ENCODE measurements around the gene VAV2. TPM values are rescaled to one million over a fixed set of nuclear protein-coding genes. Genes with fewer than 3 reads are reported as not detected.

Gene VAV2
- total RNA-seq, 2 experiments from 2014 or later = 4.2 TPM

DNA sequence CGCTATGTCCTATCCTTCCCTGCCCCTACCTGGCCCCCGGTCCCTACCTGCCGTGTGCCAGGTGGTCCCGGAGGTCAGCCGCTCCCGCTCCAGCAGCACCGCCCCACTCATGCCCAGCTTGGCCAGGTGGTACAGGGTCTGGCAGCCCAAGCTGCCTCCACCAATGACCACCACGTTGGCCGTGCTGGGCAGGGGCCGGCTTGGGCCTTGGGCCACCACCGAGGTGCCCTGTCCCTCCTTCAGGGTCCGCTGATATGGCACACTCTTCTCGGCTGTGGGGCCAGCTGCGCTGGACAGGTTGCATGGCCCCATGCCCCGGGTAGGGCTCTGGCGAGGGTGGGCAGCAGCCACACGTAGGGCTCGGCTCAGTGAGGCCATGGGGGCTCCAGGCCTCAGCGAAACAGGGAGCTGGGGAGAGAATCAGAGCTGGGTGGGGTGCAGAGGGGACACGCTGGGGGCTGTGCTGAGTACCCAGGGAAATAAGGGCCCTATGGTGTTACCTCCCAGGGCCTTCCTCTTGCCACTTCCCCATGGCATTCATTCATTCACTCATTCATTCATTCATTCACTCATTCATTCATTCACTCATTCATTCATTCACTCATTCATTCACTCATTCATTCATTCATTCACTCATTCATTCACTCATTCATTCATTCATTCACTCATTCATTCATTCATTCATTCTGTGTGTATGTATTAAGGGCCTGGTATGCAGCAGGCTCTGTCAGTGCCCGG, 258.2 kb downstream of the VAV2 start:
- no peak for DNase-seq
- no peaks in the 10 kb centered on the region for H3K9me3 Mint-ChIP-seq
- no peak overlapping the region for H3K4me3 Mint-ChIP-seq
- H3K27me3 Mint-ChIP-seq = no peaks in the 10 kb centered on the region
- H3K4me1 Mint-ChIP-seq = peaks cover 3% of the 10 kb centered on the region
- H3K27ac Mint-ChIP-seq = no peak overlapping the region
- no peaks in the 10 kb centered on the region for H3K36me3 Mint-ChIP-seq

DNA sequence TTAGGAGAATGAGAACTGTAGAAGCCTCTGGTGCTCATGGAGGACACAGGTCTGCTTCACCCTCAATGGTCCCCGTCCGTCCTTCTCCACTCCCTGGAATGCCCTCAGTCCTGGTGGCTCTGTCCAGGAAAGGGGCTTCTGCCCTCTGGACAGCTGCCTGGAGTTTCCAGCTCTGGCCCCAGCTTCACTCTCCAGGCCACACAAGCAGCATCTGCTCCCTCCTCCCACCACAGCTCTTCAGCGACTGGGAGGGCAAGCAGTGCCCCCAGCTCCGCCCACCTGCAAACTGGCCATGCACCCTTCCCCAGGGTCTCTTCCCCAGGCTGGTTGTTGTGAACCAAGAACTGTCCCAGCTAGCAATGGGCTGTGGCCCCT, 258.7 kb downstream of the VAV2 start:
- H3K27me3 Mint-ChIP-seq = no peaks in the 10 kb centered on the region
- no peak overlapping the region for H3K4me3 Mint-ChIP-seq
- H3K9me3 Mint-ChIP-seq = no peaks in the 10 kb centered on the region
- no peaks in the 10 kb centered on the region for H3K36me3 Mint-ChIP-seq
- peaks cover 1% of the 10 kb centered on the region for H3K4me1 Mint-ChIP-seq
- DNase-seq = no peak
- H3K27ac Mint-ChIP-seq = no peak overlapping the region

DNA sequence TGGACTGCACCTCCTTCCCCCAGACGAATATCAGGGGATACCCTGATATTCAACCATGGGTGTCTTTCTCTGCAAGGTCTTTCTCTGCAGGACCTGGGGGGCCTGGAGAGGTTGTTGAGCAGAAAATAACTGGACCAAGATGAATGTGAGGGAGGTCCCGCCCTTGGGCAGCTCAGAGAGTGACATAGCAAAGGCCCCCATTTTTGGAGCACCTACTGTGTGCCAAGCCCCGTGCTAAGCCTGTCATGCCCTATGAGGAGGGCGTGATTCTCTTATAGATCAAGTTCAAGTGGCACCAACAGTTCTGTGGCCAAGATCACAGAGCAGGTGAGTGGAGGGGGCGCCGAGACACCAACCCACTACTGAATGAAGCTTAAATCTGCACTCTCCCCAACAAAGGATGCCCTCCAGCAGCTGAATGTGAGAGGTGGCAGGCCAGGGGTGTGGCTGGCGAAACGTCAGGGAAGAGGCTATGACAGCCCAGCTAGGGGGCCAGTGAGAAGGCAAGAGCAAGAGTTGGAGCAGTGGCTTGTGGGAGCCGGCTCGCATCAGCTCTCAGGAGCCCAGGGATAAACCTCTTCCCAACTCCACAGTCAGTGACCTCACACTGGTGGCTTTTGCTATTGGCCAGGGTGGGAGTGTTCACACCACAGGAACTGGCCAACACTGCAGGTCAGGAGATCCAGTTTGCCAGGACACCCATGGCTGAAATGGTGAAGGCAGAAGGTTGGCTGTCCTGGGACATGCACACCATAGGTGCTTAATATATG, 259.3 kb downstream of the VAV2 start:
- Mint-ChIP-seq H3K27ac (no peak overlapping the region), H3K4me3 (no peak overlapping the region), H3K27me3 (no peaks in the 10 kb centered on the region), H3K36me3 (no peaks in the 10 kb centered on the region), H3K4me1 (no peaks in the 10 kb centered on the region), H3K9me3 (no peaks in the 10 kb centered on the region)
- DNase-seq = no peak

- no peak for DNase-seq
- H3K27ac Mint-ChIP-seq = no peak overlapping the region
- no peaks in the 10 kb centered on the region for H3K27me3 Mint-ChIP-seq
- H3K4me1 Mint-ChIP-seq = no peaks in the 10 kb centered on the region
- H3K4me3 Mint-ChIP-seq = no peak overlapping the region
- H3K9me3 Mint-ChIP-seq = no peaks in the 10 kb centered on the region
- H3K36me3 Mint-ChIP-seq = no peaks in the 10 kb centered on the region
Observed at GRCh38 chr9:133731876-133732638, 260.1 kb downstream of the VAV2 start.

DNA sequence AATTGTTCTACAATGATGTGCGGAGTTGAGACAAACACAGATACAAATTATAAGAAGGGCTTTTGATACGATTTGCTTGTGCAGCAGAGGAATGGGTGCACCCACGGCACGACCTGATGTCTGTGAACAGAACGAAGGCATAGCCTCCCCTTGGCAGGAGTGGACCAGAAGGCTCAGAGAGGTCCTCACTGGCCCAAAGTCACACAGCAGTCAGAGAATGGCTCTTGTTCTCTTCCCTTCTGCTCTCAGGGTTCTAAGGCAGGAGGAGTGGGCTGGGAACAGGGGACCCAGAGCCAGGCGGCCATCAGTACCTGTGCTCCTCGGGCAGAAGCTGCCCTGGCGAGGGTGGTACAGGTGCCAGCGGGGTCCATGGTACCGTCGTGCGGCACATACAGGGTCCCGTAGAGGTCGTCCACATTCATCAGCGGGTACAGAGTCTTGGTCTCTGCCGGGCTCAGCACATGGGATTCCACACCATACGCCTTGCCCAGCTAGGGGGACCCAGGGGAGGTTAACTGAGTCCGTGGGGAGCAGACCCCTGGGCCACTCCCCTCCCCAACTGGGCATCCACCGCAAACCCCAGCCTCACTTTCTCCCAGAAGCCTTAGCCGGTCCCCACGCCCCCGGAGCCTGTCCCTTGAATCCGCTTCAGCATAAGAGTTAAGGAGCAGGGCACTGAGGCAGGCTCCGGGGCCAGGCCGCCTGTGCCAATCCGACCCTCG, 261.0 kb downstream of the VAV2 start:
- Mint-ChIP-seq H3K27ac (no peak overlapping the region), H3K9me3 (no peaks in the 10 kb centered on the region), H3K4me3 (no peak overlapping the region), H3K4me1 (no peaks in the 10 kb centered on the region), H3K36me3 (no peaks in the 10 kb centered on the region), H3K27me3 (no peaks in the 10 kb centered on the region)
- DNase-seq = no peak

GRCh38 chr9:133729617-133730281, 262.4 kb downstream of the VAV2 start:
- DNase-seq = no peak
- no peak overlapping the region for H3K4me3 Mint-ChIP-seq
- no peaks in the 10 kb centered on the region for H3K36me3 Mint-ChIP-seq
- H3K27me3 Mint-ChIP-seq = no peaks in the 10 kb centered on the region
- no peaks in the 10 kb centered on the region for H3K9me3 Mint-ChIP-seq
- no peaks in the 10 kb centered on the region for H3K4me1 Mint-ChIP-seq
- H3K27ac Mint-ChIP-seq = no peak overlapping the region

GRCh38 chr9:133728856-133729616, 263.1 kb downstream of the VAV2 start:
- Mint-ChIP-seq H3K4me1 (no peaks in the 10 kb centered on the region), H3K9me3 (no peaks in the 10 kb centered on the region), H3K27ac (no peak overlapping the region), H3K4me3 (no peak overlapping the region), H3K36me3 (no peaks in the 10 kb centered on the region), H3K27me3 (no peaks in the 10 kb centered on the region)
- DNase-seq = no peak

DNA sequence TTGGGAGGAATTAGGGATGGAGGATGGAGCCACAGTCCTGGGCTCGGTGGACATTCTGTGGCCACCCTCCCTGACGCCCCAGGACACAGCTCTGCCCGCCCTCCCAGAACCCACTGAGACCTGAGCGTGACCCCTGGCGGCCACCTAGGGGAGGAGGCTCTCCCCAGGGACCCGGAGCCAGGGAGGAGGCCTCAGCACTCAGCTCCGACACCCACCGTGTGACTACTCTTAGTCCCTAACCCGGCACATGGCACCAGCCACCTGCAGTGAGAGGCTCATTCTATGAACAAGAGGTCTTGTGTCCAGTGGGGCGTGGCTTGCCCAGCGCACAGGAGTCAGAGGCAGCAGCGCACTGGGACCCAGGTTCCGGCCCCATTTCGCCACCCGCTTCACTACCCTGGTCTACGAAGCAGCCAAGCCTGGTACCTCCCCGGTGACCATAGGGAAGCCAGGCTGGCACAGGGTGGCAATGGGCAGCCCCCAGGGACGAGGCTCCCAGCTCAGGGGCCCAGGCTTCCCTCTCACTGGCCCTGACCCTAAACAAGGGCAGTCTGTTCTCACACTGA, 264.2 kb downstream of the VAV2 start:
- Mint-ChIP-seq H3K27me3 (no peaks in the 10 kb centered on the region), H3K4me3 (no peak overlapping the region), H3K36me3 (no peaks in the 10 kb centered on the region), H3K4me1 (no peaks in the 10 kb centered on the region), H3K9me3 (no peaks in the 10 kb centered on the region), H3K27ac (no peak overlapping the region)
- DNase-seq = no peak

- Mint-ChIP-seq H3K27ac (no peak overlapping the region), H3K9me3 (no peaks in the 10 kb centered on the region), H3K36me3 (no peaks in the 10 kb centered on the region), H3K4me1 (no peaks in the 10 kb centered on the region), H3K27me3 (no peaks in the 10 kb centered on the region), H3K4me3 (no peak overlapping the region)
- no peak for DNase-seq
Observed at GRCh38 chr9:133727277-133727875, 264.7 kb downstream of the VAV2 start.

DNA sequence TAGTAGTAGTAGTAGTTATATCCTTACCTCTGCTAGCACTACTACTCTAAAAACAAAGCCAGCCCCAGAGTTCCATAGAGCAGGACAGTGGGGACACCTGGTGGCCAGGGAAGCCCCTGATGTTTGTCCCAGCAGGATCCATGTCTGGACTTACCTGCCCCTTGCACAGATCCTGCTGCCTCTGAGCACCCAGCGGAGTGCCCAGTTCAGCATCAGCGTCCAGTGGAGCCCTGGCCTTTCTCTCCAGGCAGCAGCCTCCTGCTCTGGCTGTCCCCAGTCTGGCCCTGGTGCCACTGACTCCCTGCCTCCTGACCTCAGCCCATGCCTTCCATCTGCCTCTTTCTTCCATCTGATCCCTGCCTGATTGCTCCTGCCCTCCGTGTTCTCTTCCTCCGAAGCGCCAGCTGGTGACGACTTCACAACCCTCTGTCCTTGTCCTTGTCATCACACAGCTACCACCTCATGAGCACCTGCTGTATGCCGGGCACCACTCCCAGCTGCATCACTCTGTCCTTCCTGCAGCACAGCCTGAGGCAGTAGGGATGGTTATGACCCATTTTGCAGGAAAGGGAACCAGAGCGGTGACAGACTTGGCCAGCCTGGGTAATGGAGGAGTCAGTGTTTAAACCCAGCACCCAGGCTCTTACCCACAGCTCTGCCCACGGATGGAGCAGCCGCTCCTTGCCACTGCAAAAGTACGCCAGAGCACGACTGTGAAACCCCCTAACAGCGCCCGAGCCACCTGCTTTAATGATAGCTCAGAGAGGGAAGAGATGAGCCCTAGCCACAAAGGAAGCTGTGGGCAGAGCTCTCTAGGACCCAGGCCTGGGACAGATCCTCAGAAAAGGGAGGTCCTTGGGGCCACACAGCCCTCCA, 265.5 kb downstream of the VAV2 start:
- no peaks in the 10 kb centered on the region for H3K9me3 Mint-ChIP-seq
- no peak overlapping the region for H3K27ac Mint-ChIP-seq
- H3K27me3 Mint-ChIP-seq = no peaks in the 10 kb centered on the region
- peak; percentile 47 for DNase-seq
- no peaks in the 10 kb centered on the region for H3K36me3 Mint-ChIP-seq
- no peak overlapping the region for H3K4me3 Mint-ChIP-seq
- no peaks in the 10 kb centered on the region for H3K4me1 Mint-ChIP-seq

DNA sequence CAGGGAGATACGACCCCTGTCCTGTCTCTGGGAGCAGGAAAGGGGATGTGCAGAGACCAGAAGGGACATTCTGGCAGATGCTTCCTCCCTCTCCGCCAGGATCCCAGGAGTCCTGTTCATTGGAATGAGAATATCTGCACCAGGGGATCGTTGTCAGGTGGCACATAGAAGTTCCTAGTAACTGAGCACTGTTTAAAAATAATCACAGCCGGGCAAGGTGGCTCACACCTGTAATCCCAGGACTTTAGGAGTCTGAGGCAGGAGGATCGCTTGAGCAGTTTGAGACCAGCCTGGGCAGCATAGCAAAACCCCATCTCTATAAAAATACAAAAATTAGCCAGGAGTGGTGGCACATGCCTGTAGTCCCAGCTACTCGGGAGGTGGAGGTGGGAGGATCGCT, 266.2 kb downstream of the VAV2 start:
- Mint-ChIP-seq H3K27me3 (no peaks in the 10 kb centered on the region), H3K4me1 (no peaks in the 10 kb centered on the region), H3K4me3 (no peak overlapping the region), H3K27ac (no peak overlapping the region), H3K36me3 (no peaks in the 10 kb centered on the region), H3K9me3 (no peaks in the 10 kb centered on the region)
- DNase-seq = no peak

DNA sequence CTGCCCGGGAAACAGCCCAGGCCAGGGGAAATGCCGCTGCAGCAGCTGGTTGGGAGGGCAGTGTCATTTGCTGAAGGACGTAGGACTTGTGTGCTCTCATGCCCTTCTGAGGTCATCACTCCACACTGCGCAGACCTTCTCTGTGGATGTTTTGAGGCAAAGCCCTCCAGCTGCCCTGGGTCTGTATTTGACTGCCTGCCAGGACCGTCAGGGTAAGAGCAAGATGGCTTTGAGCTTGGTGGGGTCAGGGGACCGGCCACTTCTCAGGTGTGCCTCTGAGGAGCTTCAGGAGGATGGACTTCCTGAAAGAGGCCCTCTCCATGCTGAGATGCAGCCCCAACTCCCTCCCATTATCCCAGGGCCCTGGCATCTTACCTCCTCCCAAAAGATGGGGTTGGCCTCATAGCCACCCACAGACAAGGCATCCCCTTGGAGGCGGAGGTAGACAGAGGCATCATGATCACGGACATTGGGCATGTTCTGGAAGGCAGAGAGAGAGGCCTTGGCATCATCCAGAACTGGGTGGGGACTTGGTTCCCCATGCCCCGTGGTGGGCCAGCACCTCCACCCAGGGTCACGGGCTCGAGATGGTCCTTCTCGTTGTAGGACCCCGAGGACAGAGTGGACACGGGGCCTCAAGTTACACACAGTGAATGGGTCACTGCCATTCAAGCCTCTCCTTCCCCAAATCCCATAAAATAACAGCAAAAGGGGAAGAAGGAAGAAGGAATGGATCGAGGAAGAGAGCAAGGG, 273.4 kb downstream of the VAV2 start:
- Mint-ChIP-seq H3K9me3 (peaks cover 2% of the 10 kb centered on the region), H3K4me1 (peaks cover 2% of the 10 kb centered on the region), H3K27me3 (peaks cover 3% of the 10 kb centered on the region), H3K4me3 (no peak overlapping the region), H3K36me3 (no peaks in the 10 kb centered on the region), H3K27ac (no peak overlapping the region)
- DNase-seq = no peak

All from activated naive CD8-positive, alpha-beta T cell treated with anti-CD3 and anti-CD28 coated beads for 36 hours (primary cell).